Sigmoid colon (tissue), 4 donors: ENCODE measurements around the gene WDR88.

ENCODE experiments used
- CTCF ChIP-seq, 4 experiments: fragments of 450-650 bp in 3 of 4; fragments of 200-600 bp in 1 of 4; IDR thresholded peaks; one replicate each; pipeline ENCODE4 v1.5.1; 2016 to 2019; ENCODE audit warnings: antibody characterized with exemption in 4 of 4, mild to moderate bottlenecking in 3 of 4, moderate library complexity in 2 of 4
- POLR2A ChIP-seq, 2 donors: fragments of 450-650 bp; IDR thresholded peaks; one replicate each; pipeline ENCODE4 v1.6.1; 2016; ENCODE audit warnings: antibody characterized with exemption in 2 of 2, mild to moderate bottlenecking in 2 of 2, moderate library complexity in 2 of 2
- POLR2AphosphoS5 ChIP-seq, 4 donors: sonication (generic); formaldehyde crosslinking; IDR thresholded peaks; one replicate each; pipeline ENCODE4 v1.6.1; 2017; ENCODE audit warnings: antibody characterized with exemption in 4 of 4

DNA sequence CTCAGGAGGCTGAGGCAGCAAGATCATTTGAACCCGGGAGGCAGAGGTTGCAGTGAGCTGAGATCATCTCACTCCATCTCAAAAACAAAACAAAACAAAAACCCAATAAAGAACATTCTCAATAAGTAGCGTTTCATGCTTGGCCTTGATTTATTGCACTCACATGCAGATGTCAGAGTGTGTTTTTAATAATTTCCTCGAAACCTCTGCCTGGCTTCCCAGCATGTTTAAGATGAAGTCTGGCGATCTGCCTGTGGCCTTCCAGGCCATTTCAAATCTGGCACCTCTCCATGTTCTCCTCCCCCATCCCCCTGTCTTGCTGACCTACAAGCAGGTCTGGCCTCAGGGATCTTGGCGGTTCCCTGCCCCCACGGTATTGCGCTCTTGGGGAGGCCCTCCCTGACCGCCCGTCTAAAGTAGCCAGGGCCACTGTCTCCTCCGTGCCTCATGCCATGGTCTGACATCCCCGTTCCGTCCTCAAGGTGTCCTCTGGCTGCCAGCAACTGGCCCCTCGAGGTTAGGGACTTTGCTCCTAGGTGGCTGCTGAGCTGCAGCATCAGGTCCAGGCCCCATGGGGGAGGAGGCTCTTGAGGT lies 1.6 kb downstream of the WDR88 start:
- TF ChIP-seq CTCF (IDR thresholded peaks at IDR 0.05) (no peak), POLR2A (IDR thresholded peaks at IDR 0.05) (no peak), POLR2AphosphoS5 (IDR thresholded peaks at IDR 0.05) (no peak)
